GM21390 (cell line): ENCODE measurements around the gene CCSAP.
A peak's percentile ranks its signal among the peaks of the same experiment; 100 is the strongest.
"Not testable (repeated sequence)": the region's sequence is repeated elsewhere in the genome, so short reads cannot be mapped to it uniquely, and the experiment has no call there.

Experiments used
- ATAC-seq: cut with Tn5 transposase; IDR thresholded peaks from one replicate; pipeline ENCODE4 v1.9.1; 2021; ENCODE audit not compliant: unreplicated experiment

Gene CCSAP

DNA sequence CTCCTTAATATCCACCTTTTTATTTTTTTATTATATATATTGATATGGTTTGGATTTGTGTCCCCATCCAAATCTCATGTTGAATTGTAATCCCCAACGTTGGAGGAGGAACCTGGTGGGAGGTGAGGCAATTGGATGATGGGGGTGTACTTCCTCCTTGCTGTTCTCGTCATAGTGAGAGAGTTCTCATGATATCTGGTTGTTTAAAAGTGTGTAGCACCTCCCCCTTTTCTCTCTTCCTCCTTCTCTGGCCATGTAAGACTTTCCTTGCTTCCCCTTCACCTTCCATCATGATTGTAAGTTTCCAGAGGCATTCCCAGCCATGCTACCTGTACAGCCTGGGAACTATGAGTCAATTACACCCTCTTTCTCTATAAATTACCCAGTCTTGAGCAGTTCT lies 22.7 kb upstream of the CCSAP start:
- ATAC-seq = no peak

DNA sequence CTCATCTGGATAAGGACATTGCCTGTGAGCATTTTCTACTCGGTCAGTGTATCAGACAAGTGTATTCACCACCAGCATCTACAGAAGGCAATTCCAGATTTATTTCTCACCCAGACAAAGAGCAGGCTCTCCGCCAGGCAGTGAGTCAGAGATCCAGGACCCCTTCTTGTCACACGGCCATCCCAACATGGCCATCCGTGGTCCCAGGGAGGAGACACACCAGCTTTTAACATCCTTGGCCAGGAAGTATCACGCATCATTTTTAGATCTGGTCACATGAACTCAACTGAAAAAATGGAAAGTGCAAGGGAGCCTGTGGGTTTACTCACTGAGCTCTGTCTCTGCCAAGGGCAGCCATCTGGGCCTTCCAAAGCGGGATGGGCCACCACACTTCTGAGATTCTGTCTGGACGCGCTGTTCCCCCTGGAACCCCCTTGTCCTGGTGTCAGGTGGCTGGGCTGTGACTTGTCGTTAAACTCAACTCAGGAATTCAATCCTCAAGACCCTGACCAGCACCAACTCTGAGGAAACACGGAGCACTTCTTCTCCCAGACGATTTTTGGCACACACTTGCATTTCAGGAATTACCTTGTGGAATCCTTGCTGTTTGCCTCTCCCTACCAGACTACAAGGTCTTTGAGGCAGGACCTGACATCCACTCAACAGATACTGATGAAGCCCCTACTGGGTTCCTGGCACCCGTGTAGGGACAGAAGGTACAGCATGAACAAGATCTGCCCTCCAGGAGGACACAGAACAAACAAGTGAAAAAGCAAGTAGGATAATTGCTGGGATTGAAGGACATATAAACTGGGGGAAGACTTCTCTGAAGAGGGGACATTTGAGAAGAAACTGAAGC lies 21.6 kb upstream of the CCSAP start:
- no peak for ATAC-seq

DNA sequence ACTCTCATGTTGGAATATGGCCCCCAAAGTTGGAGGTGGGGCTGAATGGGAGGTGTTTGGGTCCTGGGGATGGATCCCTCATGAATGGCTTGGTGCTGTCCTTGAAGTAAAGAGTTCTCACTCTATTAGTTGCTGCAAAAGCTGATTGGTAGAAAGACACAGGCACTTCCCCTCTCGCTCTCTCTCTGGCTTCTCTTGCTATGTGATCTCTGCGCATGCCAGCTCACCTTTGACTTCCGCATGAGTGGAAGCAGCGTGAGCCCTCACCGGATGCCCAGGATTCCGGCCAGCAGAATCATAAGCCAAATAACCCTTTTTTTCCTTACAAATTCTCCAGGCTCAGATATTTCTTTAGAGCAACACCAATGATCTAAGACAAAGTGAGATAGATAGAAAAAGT lies 20.9 kb upstream of the CCSAP start:
- ATAC-seq = no peak

DNA sequence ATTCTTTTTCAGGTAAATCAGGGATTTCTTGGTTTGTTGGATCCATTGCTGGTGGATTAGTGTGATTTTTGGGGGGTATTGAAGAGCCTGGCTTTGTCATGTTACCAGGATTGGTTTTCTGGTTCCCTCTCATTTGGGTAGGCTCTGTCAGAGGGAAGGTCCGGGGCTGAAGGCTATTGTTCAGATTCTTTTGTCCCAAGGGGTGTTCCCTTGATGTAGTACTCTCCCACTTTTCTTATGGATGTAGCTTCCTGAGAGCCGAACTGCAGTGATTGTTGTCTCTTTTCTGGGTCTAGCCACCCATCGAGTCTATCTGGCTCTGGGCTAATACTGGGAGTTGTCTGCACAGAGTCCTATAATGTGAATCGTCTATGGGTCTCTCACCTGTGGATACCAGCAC lies 17.6 kb upstream of the CCSAP start:
- ATAC-seq = no peak

DNA sequence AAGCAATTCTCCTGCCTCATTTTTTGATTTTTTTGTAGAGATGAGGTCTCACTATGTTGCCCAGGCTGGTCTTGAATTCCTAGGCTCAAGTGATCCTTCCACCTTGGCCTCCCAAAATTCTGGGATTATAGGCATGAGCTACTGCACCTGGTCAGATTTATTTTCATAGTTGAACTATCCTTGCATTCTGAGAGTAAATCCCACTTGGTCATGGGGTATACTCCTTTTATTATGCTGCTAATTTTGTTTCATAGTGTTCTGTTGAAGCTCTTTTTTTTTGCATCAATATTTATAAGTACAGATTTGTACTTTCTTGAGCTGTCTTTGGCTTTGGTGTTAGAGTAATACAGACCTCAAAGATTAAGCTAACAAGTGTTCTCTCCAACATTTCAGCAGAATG lies 12.8 kb upstream of the CCSAP start:
- no peak for ATAC-seq

DNA sequence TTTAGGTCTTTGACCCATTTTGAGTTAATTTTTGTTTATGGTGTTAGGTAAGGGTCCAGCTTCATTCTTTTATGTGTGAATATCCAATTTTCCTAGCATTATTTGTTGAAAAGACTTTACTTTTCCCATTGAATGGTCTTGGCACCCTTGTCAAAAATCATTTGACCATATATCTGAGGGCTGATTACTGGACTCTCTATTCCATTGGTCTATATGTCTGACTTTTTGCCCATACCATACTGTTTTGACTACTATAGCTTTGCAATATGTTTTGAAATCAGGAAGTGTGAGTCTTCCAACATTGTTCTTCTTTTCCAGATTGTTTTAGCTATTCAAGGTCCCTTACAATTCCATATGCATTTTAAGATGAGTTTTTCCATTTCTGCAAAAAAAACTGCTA lies 11.4 kb upstream of the CCSAP start:
- no peak for ATAC-seq

DNA sequence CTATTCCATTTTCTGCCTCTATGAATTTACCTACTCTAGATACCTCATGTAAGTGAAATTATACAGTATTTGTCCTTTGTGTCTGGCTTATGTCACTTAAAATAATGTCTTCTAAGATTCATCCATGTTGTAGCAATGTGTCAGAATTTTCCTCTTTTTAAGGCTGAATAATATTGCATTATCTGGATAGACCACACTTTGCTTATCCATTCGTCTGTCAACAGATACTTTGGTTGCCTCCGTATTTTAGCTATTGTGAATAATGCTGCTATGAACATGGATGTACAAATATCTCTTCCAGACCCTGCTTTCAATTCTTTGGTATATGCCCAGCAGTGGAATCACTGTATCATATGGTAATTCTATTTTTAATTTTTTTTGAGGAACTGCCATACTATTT lies 10.1 kb upstream of the CCSAP start:
- ATAC-seq = no peak

DNA sequence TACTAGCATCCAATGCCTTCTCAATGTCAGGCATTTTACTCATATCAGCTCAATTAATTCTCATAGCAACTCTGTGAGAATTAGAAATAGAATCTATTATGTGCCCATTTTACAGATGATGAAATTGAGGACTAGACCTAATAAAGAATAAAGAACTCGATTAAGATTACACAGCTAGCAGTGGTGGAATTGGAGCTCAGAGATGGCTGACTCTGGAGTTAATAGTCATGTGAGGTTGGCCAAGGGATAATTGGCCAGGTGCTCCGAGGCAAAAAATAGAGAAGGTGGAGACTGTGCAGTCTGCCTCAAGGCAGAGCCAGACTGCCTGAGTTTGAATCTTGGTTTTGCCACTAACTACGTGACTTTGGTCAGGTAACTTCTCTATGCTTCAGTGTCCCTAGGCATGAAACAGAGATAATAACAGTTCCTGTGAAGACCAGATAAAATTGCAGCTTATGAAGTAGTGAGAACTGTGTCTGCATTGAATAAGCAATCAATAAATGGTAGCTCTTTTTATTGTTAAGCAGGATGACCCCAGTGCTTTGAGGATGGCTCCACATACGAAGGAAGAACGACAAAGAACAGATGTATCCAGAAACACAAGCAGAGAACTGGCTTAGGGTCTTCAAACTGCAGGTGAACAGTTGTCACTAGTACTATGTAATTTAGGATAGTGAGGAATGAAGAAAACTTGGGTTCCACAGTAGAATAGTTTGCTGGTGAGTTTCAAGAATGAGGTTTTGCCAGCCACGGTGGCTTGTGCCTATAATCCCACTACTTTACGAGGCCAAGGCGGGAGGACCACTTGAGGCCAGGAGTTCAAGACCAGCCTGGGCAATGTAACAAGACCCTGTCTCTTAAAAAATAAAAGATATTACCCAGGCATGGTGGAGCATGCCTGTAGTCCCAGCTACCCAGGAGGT lies 6.9 kb upstream of the CCSAP start:
- no peak for ATAC-seq

DNA sequence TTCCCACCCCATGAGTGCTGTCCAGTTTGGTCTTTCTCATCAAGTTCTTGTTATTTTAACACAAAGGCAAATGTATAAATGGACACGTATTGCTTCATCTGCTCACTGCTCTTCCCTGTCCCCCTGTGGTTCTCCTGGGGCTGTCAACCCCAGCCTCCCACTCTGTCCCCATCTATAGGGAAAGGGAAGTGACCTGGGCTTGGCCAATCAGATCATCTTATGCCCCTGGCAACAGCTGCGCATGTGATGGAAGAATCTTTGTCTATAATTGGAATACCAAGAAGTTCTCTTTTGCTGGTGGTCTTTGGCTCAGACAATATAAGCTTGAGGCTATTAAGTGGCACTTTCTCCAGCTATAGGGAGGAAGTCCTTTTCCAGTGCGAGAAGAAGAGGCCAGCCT lies 4.7 kb upstream of the CCSAP start:
- no peak for ATAC-seq

DNA sequence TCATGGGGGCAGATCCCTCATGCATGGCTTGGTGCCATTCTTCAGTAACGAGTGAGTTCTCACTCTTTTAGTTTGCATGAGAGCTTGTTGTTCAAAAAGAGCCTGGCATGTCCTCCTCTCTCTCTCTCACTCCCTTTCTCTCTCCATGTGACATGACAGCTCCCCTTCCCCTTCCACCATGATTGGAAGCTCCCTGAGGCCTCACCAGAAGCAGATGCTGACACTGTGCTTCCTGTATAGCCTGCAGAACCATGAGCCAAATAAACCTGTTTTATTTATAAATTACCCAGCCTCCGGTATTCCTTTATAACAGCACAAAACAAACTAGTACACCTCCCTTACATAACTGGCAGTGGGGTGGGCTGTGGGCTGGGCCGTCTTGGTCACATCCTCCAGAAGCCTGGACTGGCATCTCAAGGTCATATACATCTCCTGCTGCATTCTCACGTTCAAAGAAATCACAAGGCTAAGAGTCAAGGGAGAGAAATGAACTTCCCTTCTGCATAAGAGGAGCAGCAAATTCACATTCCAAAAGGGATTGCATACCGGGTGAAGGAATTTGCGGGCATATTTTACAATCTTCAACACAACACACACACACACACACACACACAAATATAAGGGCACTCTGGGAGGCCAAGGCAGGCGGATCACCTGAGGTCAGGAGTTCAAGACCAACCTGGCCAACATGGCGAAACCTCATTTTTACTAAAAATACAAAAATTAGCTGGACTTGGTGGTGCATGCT lies 2.3 kb upstream of the CCSAP start:
- ATAC-seq = no peak

DNA sequence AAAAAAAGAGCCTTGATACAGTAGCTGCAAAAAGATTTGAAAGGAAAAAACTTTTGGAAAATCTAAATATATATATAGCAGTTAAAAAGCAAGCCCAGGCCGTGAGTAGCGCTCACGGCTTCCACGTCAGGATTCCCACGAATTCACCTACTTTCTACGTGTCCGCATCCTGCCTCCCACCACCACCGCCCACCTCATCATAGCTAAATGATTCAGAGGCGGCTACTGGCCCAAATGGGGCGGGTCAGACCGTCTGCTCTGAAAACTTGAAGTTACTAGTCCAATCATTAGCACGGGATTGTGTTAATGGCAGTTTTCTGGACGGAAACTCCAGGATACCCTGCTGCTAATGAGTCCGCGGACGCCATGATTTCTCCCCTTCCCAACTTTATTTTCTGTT lies 1.3 kb upstream of the CCSAP start:
- ATAC-seq = no peak

DNA sequence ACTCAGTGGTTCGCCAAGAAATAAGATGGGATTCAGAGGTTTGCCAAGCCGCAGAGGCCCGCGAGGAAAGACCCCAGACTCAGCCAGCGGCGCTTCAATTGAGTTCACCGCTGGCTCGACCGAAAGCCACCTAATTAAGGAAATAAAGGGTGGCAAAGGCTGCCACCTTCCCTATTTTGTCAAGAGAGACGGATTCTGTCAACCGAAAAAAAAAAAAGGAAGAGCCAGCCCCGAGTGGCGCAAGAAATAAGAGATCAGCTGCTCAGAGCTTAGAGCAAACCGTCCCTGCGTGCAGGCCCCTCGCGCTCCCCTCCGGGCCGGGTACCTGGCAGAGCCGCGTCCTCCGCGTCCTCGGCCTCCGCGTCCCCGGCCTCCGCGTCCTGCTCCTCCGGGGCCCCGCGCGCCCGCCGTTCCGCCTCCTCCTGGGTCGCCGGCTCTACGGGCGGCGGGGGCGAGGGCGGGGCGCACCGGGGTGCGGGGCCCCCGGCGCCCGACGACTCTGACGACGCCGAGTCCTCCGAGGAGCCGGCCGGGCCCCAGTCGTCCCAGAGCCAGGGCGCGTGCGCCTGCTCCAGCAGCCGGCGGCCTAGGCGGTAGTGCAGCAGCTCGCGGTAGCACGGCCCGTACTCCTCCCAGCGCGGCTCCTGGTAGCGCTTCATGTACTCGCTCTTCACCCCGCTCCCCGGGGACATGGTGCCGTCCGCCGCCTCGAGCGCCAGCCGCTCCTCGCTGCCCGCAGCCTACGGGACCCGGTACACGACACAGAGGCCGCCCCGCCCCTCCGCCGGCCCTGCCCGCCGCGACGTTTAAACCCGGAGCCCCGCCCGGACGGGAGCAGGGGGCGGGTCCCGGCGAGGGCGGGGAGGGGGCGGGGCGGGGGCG lies 832 bp downstream of the CCSAP start:
- ATAC-seq = peak; percentile 66

DNA sequence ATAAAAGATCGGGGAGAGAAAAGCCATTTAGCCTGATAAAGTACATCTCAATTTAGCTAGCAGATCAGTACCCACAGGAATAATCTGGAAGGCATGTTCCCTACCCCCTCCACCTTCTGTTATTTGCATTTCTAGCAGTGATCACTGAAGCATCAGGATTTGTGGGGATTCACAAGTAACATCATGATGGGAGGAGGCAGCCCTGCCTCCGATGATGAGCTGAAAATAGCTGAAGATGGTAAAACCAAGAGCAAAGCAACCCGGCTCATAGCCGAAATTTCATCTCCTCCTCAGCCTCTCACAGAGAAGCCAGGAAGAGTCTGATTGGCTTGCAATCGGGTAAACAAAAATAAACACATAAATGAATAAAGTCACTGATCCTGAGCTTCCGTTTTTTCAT lies 2.4 kb downstream of the CCSAP start:
- ATAC-seq = no peak

DNA sequence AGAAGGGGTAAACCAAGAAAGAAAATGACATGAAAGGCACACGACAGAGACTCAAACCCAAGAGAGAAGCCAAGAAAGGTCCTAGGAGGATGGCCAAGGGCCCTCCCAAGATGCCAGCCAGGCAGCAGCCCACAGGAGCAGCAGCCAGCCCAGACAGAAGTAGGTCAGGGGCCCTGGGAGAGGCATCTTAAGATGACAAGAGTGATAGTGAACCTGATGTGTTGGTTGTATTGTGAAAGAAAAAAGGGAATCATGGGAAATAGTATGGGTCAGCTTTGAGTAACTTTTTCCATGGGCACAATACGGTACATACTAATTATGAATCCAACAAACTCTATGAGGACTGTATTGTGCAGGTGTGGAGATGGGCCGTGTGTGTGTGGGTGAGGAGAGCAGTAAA lies 3.3 kb downstream of the CCSAP start:
- ATAC-seq = no peak

DNA sequence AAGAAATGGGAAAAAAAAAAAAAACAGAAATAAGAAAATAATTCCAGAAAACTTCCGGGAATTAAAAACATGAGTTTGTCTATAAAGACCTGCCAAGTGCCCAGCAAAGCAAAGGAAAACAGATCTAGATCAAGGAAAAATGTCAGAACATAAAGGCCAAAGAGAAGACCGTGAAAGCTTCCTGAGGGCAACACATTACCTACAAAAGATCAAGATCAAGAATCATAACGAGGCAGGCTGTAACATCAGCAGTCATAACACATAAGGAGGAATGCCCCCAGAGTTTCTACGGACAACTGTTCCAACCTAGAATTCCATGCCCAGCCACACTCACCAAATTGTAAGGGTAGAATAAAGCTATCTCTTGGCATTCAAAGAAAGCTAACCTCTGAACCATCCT lies 3.8 kb downstream of the CCSAP start:
- no peak for ATAC-seq

DNA sequence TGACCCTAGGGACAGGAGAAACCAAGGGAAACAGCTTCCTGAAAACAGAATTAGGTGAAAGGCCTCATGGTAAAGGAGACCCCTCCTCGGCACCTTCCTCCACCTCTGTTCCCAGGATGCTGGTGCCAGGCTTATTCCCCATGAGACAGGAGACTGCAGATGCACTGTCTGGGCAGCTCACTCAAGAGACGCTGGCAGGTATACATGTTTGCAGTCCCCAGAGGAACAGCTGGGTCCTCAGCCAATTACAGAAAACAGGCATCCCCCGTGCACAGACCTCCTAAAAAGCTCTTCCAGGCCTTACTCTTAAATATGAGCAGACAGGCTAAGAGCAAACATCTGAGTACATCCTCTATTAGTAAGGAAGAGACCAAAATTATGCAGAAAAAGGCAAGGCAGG lies 6.5 kb downstream of the CCSAP start:
- ATAC-seq = no peak

DNA sequence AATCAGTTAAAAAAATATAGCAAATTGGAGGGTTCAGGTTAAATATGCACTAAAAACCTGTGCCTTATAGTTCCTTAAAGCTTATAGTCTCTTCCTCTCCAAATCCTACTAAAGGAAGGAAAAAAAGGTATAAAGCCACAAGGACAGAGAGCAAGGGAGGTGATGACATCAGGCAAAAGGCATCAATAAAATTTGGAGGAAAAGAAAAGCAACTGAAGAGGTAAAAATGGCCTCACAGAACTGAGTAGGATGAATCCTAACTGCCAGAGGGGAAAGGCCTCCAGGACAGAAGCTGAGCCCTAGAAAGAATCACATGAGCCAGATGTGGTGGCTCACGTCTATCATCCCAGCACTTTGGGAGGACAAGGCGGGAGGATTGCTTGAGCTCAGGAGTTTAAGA lies 8.1 kb downstream of the CCSAP start:
- no peak for ATAC-seq

DNA sequence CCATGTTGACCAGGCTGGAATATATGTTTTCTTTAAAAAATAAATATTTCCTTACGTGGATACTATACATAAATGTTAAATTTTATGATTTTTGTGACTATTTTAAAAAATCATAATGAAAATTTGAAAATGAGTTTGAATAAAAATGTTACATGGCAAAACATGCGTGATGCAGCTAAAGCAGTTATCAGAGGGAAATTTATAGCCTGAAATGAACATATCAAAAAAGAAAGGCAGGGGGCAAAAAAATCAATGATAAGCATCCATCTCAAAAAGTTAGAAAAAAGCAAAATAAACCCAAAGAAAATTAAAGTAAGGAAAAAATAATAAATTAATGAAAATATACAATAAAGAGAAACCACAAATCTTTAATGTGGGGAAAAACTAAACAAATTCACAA lies 8.6 kb downstream of the CCSAP start:
- ATAC-seq = no peak

DNA sequence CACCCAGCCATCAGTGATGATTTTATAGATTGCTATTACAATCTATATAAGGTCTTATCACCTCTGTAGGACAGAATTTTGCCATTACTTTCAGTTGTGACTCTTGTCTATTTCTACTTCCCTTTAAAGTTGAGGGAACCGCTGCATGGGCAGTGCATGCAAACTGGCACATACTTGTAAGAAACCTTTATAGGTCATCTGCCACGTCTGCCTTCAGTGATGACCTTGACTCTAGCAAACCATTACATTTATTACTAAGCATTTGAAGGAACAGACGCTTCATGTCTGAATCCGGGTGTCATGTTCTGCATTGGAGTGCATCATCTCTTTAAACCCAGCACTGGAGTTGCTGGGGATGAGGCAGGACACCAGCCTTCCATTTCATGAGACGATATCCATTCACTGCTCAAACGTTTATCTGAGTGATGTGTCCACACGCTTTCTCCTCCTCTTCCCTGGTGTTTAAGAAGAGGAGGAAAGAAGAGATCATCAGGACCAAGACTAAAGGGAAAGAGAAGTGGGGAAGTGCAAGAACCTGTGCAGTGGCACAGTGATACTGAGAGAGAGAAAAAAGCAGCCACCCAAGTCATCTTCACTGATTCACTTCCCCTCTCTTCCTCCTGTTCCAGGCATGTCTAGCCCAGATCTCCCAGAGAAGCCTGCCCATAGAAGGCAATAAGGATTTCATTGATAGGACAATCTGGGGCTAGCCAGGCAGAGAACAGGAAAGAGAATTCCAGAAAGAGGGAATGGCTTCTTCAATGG lies 14.1 kb downstream of the CCSAP start:
- ATAC-seq = no peak

DNA sequence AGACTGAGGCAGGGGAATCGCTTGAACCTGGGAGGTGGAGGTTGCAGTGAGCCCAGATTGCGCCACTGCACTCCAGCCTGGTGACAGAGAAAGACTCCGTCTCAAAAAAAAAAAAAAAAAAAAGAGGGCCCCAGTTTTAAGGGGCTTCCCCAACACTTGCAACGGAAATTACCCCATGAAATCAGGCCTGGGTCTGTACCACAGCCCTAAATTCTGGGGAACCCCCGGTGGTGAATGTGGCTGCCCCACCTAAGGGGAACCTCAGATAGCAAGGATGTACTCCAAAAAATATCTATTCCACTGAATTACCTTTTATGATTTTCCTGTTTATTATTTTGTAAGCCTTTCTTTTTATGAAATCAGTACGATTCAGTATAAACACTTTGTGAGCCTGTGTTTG lies 15.1 kb downstream of the CCSAP start:
- ATAC-seq = not testable (repeated sequence)
